Neural crest cell (in vitro differentiated cells): ENCODE results near the gene GLUD2. TPM values are rescaled to one million over a fixed set of nuclear protein-coding genes. Genes with fewer than 3 reads are reported as not detected.
"Not testable (repeated sequence)": the region's sequence is repeated elsewhere in the genome, so short reads cannot be mapped to it uniquely, and the experiment has no call there.

Source experiments
- DNase-seq: peaks from one replicate; pipeline ENCODE4 v3.0.0; 2021; ENCODE audit warnings: low read depth, mixed read lengths, low spot score
- H3K27ac Mint-ChIP-seq: one replicate; pipeline ENCODE4 v1.8.0; 2021; ENCODE audit warnings: mild to moderate bottlenecking, mixed read lengths; ENCODE audit not compliant: unreplicated experiment
- H3K27me3 Mint-ChIP-seq: 2 replicates; pipeline ENCODE4 v1.8.0; 2021; ENCODE audit warnings: low read depth, mild to moderate bottlenecking, mixed read lengths
- H3K36me3 Mint-ChIP-seq: 2 replicates; pipeline ENCODE4 v1.8.0; 2021; ENCODE audit warnings: low read depth, mild to moderate bottlenecking, mixed read lengths
- H3K4me1 Mint-ChIP-seq: 2 replicates; pipeline ENCODE4 v1.8.0; 2021; ENCODE audit warnings: mixed read lengths
- H3K4me3 Mint-ChIP-seq: one replicate; pipeline ENCODE4 v1.8.0; 2021; ENCODE audit warnings: mild to moderate bottlenecking, mixed read lengths
- H3K9me3 Mint-ChIP-seq: 2 replicates; pipeline ENCODE4 v1.8.0; 2021; ENCODE audit warnings: mixed read lengths
- total RNA-seq: library from RNA; stranded (reverse); gene quantifications from 2 replicates; pipeline ENCODE4 v1.2.1, GENCODE V29; 2021
- TF ChIP-seq, protein P1 (sequence below): fragments of 200-600 bp; sonication (generic); conservative IDR thresholded peaks from 2 replicates; pipeline ENCODE4 v1.5.0; 2021; ENCODE audit warnings: antibody characterized with exemption, mild to moderate bottlenecking

GLUD2 gene
- total RNA-seq, 1 donor from 2014 or later: 5.9 TPM

DNA sequence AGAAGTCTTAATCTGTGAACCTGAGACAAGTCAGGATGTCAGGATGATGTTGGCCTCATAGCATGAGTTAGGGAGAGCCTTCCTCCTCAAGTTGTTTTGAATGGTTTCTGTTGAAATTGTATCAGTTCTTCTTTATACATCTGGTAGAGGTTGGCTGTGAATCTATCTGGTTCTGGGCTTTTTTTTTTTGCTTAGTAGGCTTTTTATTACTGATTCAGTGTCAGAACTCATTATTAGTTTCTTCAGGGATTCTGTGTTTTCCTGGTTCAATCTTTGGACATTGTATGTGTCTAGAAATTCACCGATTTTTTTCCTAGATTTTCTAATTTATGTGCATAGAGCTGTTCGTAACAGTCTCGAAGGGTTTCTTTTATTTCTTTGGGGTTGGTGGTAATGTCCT lies 14.9 kb downstream of the GLUD2 start:
- Mint-ChIP-seq H3K27me3 (no peaks in the 10 kb centered on the region), H3K27ac (no peak overlapping the region), H3K4me3 (no peak overlapping the region), H3K9me3 (peaks cover 41% of the 10 kb centered on the region), H3K36me3 (peaks cover 30% of the 10 kb centered on the region), H3K4me1 (no peaks in the 10 kb centered on the region)
- TF ChIP-seq, protein P1, sequence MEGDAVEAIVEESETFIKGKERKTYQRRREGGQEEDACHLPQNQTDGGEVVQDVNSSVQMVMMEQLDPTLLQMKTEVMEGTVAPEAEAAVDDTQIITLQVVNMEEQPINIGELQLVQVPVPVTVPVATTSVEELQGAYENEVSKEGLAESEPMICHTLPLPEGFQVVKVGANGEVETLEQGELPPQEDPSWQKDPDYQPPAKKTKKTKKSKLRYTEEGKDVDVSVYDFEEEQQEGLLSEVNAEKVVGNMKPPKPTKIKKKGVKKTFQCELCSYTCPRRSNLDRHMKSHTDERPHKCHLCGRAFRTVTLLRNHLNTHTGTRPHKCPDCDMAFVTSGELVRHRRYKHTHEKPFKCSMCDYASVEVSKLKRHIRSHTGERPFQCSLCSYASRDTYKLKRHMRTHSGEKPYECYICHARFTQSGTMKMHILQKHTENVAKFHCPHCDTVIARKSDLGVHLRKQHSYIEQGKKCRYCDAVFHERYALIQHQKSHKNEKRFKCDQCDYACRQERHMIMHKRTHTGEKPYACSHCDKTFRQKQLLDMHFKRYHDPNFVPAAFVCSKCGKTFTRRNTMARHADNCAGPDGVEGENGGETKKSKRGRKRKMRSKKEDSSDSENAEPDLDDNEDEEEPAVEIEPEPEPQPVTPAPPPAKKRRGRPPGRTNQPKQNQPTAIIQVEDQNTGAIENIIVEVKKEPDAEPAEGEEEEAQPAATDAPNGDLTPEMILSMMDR: no peak
- DNase-seq: no peak

GRCh38 chrX:121064579-121064978 lies 17.2 kb downstream of the GLUD2 start:
- H3K27me3 Mint-ChIP-seq: no peaks in the 10 kb centered on the region
- H3K4me3 Mint-ChIP-seq: no peak overlapping the region
- peaks cover 21% of the 10 kb centered on the region for H3K36me3 Mint-ChIP-seq
- H3K27ac Mint-ChIP-seq: no peak overlapping the region
- H3K4me1 Mint-ChIP-seq: no peaks in the 10 kb centered on the region
- peaks cover 29% of the 10 kb centered on the region for H3K9me3 Mint-ChIP-seq
- no peak for DNase-seq
- TF ChIP-seq, protein P1: no peak

DNA sequence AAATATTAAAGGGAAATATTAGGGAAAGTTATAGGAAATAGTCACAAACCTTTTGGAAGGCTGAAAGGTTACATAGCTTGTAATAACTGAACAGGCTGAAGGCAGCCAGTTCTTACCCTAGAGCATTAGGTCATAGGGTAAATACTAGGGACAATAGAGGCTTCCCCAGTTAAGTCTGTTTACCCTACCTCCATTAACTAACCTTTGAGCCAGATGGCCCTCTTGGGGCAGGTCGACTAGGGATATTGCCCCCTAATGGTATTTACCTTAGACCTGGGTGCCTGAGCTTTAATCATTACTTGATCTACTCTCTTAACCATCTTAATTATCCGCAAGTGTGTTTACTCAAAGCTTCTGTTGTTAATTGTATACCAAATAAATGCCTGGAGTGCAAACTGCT lies 36.8 kb downstream of the GLUD2 start:
- not testable (repeated sequence) for H3K4me3 Mint-ChIP-seq, DNase-seq, H3K27ac Mint-ChIP-seq, H3K27me3 Mint-ChIP-seq, H3K4me1 Mint-ChIP-seq, H3K36me3 Mint-ChIP-seq
- H3K9me3 Mint-ChIP-seq: peaks cover 21% of the 10 kb centered on the region

DNA sequence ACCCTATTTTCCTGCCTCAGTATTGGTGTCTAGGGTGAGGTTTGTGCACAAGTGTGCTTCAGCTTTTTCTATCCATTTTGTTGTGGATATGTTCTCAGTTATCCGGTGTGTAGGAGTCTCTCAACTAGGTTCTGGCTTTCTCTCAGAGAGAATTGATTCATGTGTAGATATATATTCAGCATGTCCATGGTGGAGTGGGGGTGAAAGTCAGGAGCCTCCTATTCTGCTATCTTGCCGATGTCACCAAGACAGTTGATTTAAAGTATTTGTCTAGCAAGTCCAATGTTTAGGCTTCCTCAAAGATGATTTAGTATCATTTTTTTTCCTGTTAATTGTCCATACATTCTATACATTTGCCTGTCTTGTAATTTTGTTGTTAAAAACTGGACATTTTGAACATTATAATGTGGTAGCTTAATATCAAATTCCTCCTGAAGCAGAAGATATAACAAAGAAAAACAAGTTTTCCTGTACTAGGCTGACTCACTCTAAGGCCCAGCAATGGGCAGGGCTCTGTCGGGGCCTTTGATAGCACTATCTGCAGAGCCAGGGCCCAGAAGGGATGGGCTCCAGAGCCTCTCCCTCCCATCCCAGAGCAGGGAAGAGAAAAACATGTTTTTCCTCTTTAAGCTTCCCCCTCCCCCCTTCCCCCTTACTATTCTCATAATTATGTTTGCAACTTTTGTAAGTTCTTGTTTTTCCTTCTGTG lies 37.6 kb downstream of the GLUD2 start:
- peaks cover 21% of the 10 kb centered on the region for H3K9me3 Mint-ChIP-seq
- no peaks in the 10 kb centered on the region for H3K27me3 Mint-ChIP-seq
- no peak for DNase-seq
- TF ChIP-seq, protein P1: no peak
- no peaks in the 10 kb centered on the region for H3K4me1 Mint-ChIP-seq
- no peak overlapping the region for H3K27ac Mint-ChIP-seq
- H3K4me3 Mint-ChIP-seq: no peak overlapping the region
- H3K36me3 Mint-ChIP-seq: peaks cover 9% of the 10 kb centered on the region

- Mint-ChIP-seq H3K9me3 (peaks cover 22% of the 10 kb centered on the region), H3K27me3 (no peaks in the 10 kb centered on the region), H3K36me3 (peaks cover 9% of the 10 kb centered on the region), H3K4me1 (no peaks in the 10 kb centered on the region), H3K4me3 (no peak overlapping the region), H3K27ac (no peak overlapping the region)
- TF ChIP-seq, protein P1: no peak
- DNase-seq: no peak
Observed at GRCh38 chrX:121085612-121086010, 38.2 kb downstream of the GLUD2 start.

DNA sequence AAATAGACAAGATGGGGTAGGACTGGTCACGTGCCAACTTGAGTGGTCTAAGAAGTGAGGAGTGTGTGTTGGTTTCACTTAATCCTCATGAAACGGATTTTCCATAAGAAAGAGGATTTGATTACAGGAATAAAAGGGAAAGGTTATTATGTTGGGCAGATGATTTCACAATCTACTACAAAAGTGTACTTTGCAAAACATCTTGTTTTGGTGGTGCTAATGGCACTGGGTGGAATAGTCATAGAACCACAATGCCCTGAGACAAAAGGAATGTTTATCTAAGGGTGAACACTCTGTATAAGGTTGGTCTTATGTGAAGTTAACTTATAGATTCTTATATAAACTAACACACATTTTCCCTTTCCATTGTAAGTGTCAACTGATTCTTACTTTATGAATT lies 45.6 kb downstream of the GLUD2 start:
- Mint-ChIP-seq H3K9me3 (peaks cover 14% of the 10 kb centered on the region), H3K27me3 (no peaks in the 10 kb centered on the region), H3K36me3 (peaks cover 8% of the 10 kb centered on the region), H3K27ac (no peak overlapping the region), H3K4me1 (peaks cover 9% of the 10 kb centered on the region), H3K4me3 (no peak overlapping the region)
- no peak for DNase-seq
- TF ChIP-seq, protein P1: no peak

Other genes starting within 250 kb of the GLUD2 start
- gene CT47B1, start 171.7 kb upstream of the GLUD2 start, total RNA-seq: not detected in 2 replicates
- gene CT47A11, start 110.5 kb upstream of the GLUD2 start, total RNA-seq: not detected in 2 replicates
- gene CT47A10, start 105.6 kb upstream of the GLUD2 start, total RNA-seq: not detected in 2 replicates
- not detected in 2 replicates for gene CT47A9, start 100.7 kb upstream of the GLUD2 start, total RNA-seq
- not detected in 2 replicates for gene CT47A8, start 95.9 kb upstream of the GLUD2 start, total RNA-seq
- gene CT47A7, start 91.0 kb upstream of the GLUD2 start, total RNA-seq: not detected in 2 replicates
- not detected in 2 replicates for gene CT47A6, start 86.1 kb upstream of the GLUD2 start, total RNA-seq
- gene CT47A5, start 81.3 kb upstream of the GLUD2 start, total RNA-seq: not detected in 2 replicates
- not detected in 2 replicates for gene CT47A4, start 76.4 kb upstream of the GLUD2 start, total RNA-seq
- gene CT47A3, start 71.5 kb upstream of the GLUD2 start, total RNA-seq: not detected in 2 replicates
- not detected in 2 replicates for gene CT47A2, start 66.7 kb upstream of the GLUD2 start, total RNA-seq
- not detected in 2 replicates for gene CT47A1, start 61.9 kb upstream of the GLUD2 start, total RNA-seq